ENCODE measurements around the gene EI24.

Gene EI24

GRCh38 chr11:125627236-125627910, 58.1 kb downstream of the EI24 start:
- DNase-seq (ENCODE audit: low read depth in 3 of 3) = no peak
